Pancreas (tissue), 10 donors: ENCODE results near the gene CCDC81. TPM values are rescaled to one million over a fixed set of nuclear protein-coding genes. Genes with fewer than 3 reads are reported as not detected.
A peak's percentile ranks its signal among the peaks of the same experiment; 100 is the strongest.

Experiments used
- ATAC-seq, 4 donors: fragments of 200-7000 bp; cut with Tn5 transposase; one replicate each; pipeline versions ENCODE4 v1.8.0 to v1.9.1; 2020; ENCODE audit warnings: mild to moderate bottlenecking in 4 of 4, moderate library complexity in 4 of 4
- DNase-seq, 6 donors: peaks; one replicate each; pipeline ENCODE4 v3.0.0-alpha.2; 2020
- FAIRE-seq: peaks from 2 replicates; lab custom pipeline; 2012; peaks lifted over from hg19 to GRCh38; lab: Jason Lieb, UNC
- H3K27ac ChIP-seq, 4 donors: fragments of 200-600 bp; sonication (generic); 1 replicate in 3 of 4; 2 replicates in 1 of 4; pipeline versions ENCODE4 v1.5.0 to v1.8.0; 2020
- H3K27me3 ChIP-seq, 4 donors: fragments of 200-600 bp; one replicate each; pipeline ENCODE4 v1.8.0; 2021
- H3K36me3 ChIP-seq, 3 donors: fragments of 200-600 bp; sonication (generic) in 1 of 3; one replicate each; pipeline versions ENCODE4 v1.5.0 to v1.8.0; 2020 to 2021
- H3K4me1 ChIP-seq, 3 donors: fragments of 200-600 bp; one replicate each; pipeline ENCODE4 v1.8.0; 2021
- H3K4me3 ChIP-seq, 4 donors: fragments of 200-600 bp; sonication (generic) in 2 of 4; one replicate each; pipeline versions ENCODE4 v1.5.0 to v1.8.0; 2020 to 2021
- H3K9me3 ChIP-seq, 4 donors: fragments of 200-600 bp; one replicate each; pipeline ENCODE4 v1.8.0; 2021
- CTCF ChIP-seq, 4 donors: fragments of 200-600 bp; sonication (generic) in 3 of 4; IDR thresholded peaks; one replicate each; pipeline versions ENCODE4 v1.5.0 to v1.8.0; 2021; ENCODE audit warnings: antibody characterized with exemption in 4 of 4
- WGBS, 2 donors: extraction: QIAGEN DNeasy Blood & Tissue Kit; methylation state at CpG; one replicate each; pipeline ENCODE4 v1.1.7; 2013; 5-methylcytosine and 5-hydroxymethylcytosine counted together
- intact Hi-C, 3 donors: fragments of 100-400 bp; cut with DNase I; formaldehyde crosslinking; loops; one replicate each; pipeline versions ENCODE4 v1.11.1 to v1.14.2; 2022
- polyA plus RNA-seq, 2 donors: library from polyadenylated mRNA; stranded (reverse); fragments of 200-250 nt; gene quantifications; one replicate each; pipeline ENCODE4 v1.2.3, GENCODE V29; 2013
- total RNA-seq, 6 donors: library from RNA; stranded (reverse); fragmentation: NEBNext Ultra II Directional in 4 of 6; extraction: Animal tissue kit (Norgen Biotek cat#: 25700) in 4 of 6; gene quantifications; one replicate each; pipeline versions ENCODE4 v1.2.1 to v1.2.4, GENCODE V29; 2021 to 2023
- donor health status: healthy with polysubstance abuse.
- donor health status: DM: no; HTN: no; CAD: no; lungs with moderate emphysema.
- donor health status: DM: no; HTN: no; CAD: no.
- donor health status: control.
- donor health status: control.
- donor health status: Bipolar disorder and iron deficiency.
- donor health status: DM: yes; HTN: yes; CAD: no.
- donor health status: DM: no; HTN: no; CAD: no.
- donor health status: DM: no; HTN: no; CAD: no.
- donor health status: DM: yes; HTN: yes; CAD: no.

The CCDC81 gene
- total RNA-seq: under 1 TPM in 5 of 6 donors, not detected in 1; 0.09 to 0.43 (median 0.28) TPM
- under 1 TPM; 0.76 to 0.77 TPM for polyA plus RNA-seq

- 11 to 14% methylated on average over 25 of the region's 25 CpGs for WGBS, 2 donors
- Histone ChIP-seq H3K4me1 (no peaks in the 10 kb centered on the region), H3K36me3 (no peaks in the 10 kb centered on the region), H3K27me3 (no peaks in the 10 kb centered on the region), H3K9me3 (no peaks in the 10 kb centered on the region), H3K27ac (no peak within 1 kb of the TSS), H3K4me3 (peak within 1 kb of the TSS in 1 of 4 donors; percentile 22)
- DNase-seq: peak in 1 of 6 donors; percentile 35
- no peak for FAIRE-seq
- TF ChIP-seq CTCF (IDR thresholded peaks at IDR 0.05): no peak
- intact Hi-C loops: no loop called here
- peak in 2 of 4 donors; percentile 28 to 56 for ATAC-seq
Observed at GRCh38 chr11:86374586-86374985, at the start of gene CCDC81. Gene CCDC81, plus strand, starts transcription at chr11:86374887. Its CDS starts 277 bp downstream, at chr11:86375164.

GRCh38 chr11:86335131-86335767, 39.4 kb upstream of the CCDC81 start:
- intact Hi-C loops: no loop called here
- DNase-seq: no peak
- Histone ChIP-seq H3K4me1 (no peaks in the 10 kb centered on the region), H3K9me3 (no peaks in the 10 kb centered on the region), H3K27me3 (no peaks in the 10 kb centered on the region), H3K36me3 (peaks cover 0 to 15% (median 0%) of the 10 kb centered on the region in 3 donors), H3K4me3 (no peak overlapping the region), H3K27ac (no peak overlapping the region)
- TF ChIP-seq CTCF (IDR thresholded peaks at IDR 0.05): no peak
- no peak for ATAC-seq
- WGBS, 2 donors: 96 to 98% methylated on average over 6 of the region's 6 CpGs
- no peak for FAIRE-seq

DNA sequence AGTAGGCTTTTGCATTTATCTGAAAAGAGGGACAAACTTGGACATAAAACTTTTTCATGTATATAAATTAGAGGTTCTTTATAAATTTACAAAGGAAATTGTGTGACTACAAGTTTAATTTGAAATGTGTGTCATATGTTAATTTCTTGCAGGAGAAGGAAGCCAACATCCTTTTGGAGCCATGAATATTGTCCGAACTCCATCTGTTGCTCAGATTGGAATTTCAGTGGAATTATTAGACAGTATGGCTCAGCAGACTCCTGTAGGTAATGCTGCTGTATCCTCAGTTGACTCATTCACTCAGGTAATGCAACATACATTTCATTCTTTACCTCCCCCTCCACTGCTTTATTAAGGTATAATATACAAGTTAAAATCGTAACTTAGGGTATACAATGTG, 37.5 kb upstream of the CCDC81 start:
- 89 to 95% methylated on average over 2 of the region's 2 CpGs for WGBS, 2 donors
- Histone ChIP-seq H3K27me3 (no peaks in the 10 kb centered on the region), H3K9me3 (no peaks in the 10 kb centered on the region), H3K4me3 (no peak overlapping the region), H3K27ac (no peak overlapping the region), H3K36me3 (peaks cover 0 to 15% (median 0%) of the 10 kb centered on the region in 3 donors), H3K4me1 (no peaks in the 10 kb centered on the region)
- ATAC-seq: no peak
- no peak for TF ChIP-seq CTCF (IDR thresholded peaks at IDR 0.05)
- FAIRE-seq: no peak
- DNase-seq: no peak
- intact Hi-C loops: no loop called here

DNA sequence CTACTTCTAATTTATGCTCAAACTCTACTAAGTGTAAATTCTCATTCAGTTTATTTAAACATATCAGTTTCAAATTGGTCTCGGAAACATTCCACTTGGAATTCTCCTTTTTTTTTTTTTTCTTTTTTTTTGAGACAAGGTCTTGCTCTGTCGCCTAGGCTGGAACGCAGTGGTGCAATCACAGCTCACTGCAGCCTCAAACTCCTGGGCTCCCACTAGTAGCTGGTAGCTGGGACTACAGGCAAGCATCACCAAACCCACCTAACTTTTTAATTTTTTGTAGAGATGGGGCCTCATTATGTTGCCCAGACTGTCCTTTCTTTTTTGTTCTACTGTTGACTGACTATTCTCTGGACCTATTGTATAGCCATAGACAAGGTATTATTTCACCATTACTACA, 33.3 kb upstream of the CCDC81 start:
- intact Hi-C loops: no loop called here
- TF ChIP-seq CTCF (IDR thresholded peaks at IDR 0.05): no peak
- Histone ChIP-seq H3K4me1 (no peaks in the 10 kb centered on the region), H3K27me3 (no peaks in the 10 kb centered on the region), H3K9me3 (no peaks in the 10 kb centered on the region), H3K27ac (no peak overlapping the region), H3K4me3 (no peak overlapping the region), H3K36me3 (peaks cover 0 to 15% (median 0%) of the 10 kb centered on the region in 3 donors)
- no peak for FAIRE-seq
- DNase-seq: no peak
- 88 to 96% methylated on average over 3 of the region's 3 CpGs for WGBS, 2 donors
- ATAC-seq: no peak

- no peak for ATAC-seq
- H3K4me1 ChIP-seq: no peaks in the 10 kb centered on the region
- no peak overlapping the region for H3K27ac ChIP-seq
- no peak for DNase-seq
- FAIRE-seq: no peak
- H3K9me3 ChIP-seq: no peaks in the 10 kb centered on the region
- H3K36me3 ChIP-seq: peaks cover 0 to 7% (median 0%) of the 10 kb centered on the region in 3 donors
- 94 to 98% methylated on average over 3 of the region's 3 CpGs for WGBS, 2 donors
- intact Hi-C loops: no loop called here
- TF ChIP-seq CTCF (IDR thresholded peaks at IDR 0.05): no peak
- H3K27me3 ChIP-seq: no peaks in the 10 kb centered on the region
- H3K4me3 ChIP-seq: no peak overlapping the region
Observed at GRCh38 chr11:86346513-86346912, 28.2 kb upstream of the CCDC81 start.
